GM19193 (cell line): ENCODE measurements around the gene ZNF536.

Experiments used
- POLR2A ChIP-seq: IDR thresholded peaks from 4 replicates; pipeline ENCODE4 v1.6.1; 2011; ENCODE audit not compliant: insufficient read depth, insufficient read length; ENCODE audit errors: extremely low read depth

The ZNF536 gene

DNA sequence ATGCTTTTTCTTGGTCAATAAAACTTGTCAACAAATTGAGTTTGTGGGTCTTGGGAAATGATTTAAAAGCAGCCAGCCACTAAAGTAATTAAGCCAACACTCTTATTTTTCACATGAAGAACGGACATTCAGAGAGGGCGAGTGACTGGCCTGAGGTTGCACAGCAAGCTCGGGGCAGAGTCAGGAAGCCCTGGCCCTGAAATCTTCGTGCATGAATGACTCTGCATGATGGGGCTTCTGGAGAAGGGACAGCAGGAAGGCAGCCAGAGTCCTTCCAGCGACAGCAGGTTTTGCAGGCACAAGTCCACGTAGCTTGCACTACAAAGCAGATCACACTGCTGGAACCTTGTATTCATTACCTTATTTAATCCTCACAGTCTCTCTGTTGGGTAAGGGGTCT is 232.5 kb downstream of the ZNF536 start:
- TF ChIP-seq POLR2A = no peak

DNA sequence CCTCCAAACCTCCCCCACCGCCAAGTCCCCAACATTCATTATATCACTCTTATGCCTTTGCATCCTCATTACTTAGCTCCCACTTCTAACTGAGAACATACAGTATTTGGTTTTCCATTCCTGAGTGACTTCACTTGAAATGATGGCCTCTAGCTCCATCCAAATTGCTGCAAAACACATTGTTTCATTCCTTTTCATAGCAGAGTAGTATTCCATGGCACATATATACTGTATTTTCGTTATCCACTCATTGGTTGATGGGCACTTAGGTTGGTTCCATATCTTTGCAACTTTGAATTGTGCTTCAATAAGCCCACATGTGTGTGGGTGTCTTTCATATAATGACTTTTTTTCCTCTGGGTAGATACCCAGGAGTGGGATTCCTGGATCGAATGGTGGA is 233.1 kb downstream of the ZNF536 start:
- no peak for TF ChIP-seq POLR2A

DNA sequence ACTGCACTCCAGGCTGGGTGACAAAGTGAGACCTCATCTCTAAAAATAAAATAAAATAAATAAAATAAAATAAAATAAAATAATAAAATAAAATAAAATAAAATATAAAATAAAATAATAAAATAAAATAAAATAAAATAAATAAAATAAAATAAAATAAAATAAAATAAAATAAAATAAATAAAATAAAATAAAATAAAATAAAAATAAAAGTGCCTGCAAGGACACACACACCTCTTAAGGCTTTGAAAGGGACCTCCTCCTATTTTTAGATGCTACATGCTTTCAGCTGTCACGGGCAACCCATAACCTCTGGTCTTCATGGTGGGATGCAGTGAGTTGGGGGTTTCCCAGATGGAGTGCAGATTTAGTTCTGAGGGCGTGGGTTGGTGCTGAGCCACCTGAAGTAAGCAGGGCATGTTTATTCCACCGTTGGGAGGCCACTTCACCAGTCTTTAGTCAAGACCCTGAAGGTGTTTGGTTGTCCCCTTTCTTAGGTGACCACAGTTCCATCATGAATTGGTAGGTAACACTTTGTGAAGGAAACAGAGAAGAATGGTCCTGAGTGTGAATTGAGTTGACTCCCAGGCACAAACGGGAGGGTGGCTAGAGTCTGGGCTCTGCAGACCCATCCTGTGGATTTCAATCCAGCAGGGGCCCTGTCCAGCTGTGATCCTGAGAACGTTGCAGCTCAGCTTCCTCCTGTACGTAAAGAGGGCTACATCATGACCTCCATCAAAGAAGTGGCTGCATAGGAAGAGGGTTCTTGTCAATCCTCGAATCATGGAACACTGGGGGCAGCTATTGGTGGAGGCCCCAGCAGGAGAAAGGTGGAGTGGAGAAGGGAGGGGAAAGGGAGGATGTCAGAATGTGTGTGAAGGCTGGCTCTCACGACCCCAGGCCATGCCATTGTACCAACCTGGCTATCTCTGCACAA is 234.2 kb downstream of the ZNF536 start:
- no peak for TF ChIP-seq POLR2A
